GM13977 (cell line): ENCODE data around the gene WDR37.
A peak's percentile ranks its signal among the peaks of the same experiment; 100 is the strongest.
"Not testable (repeated sequence)": the region's sequence is repeated elsewhere in the genome, so short reads cannot be mapped to it uniquely, and the experiment has no call there.

Source experiments
- DNase-seq: peaks from one replicate; pipeline ENCODE4 v3.0.0; 2012; ENCODE audit warnings: low spot score
- CTCF ChIP-seq: IDR thresholded peaks from 2 replicates; pipeline ENCODE4 v1.5.1; 2012; ENCODE audit warnings: mild to moderate bottlenecking, control low read depth; ENCODE audit not compliant: insufficient read depth; ENCODE audit errors: extremely low read depth, missing control alignments
- in situ Hi-C: fragments of 300-500 bp; cut with MboI; formaldehyde crosslinking; loops from one replicate; pipeline ENCODE4 v1.12.0; 2022; ENCODE audit warnings: low sequenced_read_pairs, low pct_unique_long_range_greater_than_20kb, mixed read lengths, inconsistent platforms; ENCODE audit not compliant: unreplicated experiment

WDR37 gene

GRCh38 chr10:1056326-1057105 lies at the start of gene WDR37:
TSS of gene WDR37 (plus strand) at chr10:1056385. CDS start at chr10:1072156, 15,771 bp downstream.
- peak; percentile 97 for DNase-seq
- in situ Hi-C loops, result no loop called here
- no peak for TF ChIP-seq CTCF

DNA sequence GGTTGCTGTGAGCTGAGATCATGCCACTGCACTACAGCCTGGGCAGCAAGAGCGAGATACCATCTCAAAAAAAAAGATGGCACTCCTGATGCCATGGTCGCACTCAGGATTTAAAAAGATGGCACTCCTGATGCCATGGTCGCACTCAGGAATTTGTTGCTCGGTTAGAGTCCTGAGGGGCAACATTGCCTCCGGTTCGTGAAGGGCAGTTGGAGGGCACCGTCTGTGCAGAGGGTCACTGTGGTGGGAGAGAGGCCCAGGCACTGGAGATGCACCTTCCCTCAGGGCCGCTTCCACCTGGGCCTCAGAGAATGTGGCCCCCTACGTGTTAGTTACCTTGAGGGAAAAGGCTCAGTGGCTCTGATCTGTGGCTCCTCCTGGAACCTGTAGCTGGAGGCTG lies 49.6 kb upstream of the WDR37 start:
- DNase-seq, result no peak
- in situ Hi-C loops, result no loop called here
- no peak for TF ChIP-seq CTCF

DNA sequence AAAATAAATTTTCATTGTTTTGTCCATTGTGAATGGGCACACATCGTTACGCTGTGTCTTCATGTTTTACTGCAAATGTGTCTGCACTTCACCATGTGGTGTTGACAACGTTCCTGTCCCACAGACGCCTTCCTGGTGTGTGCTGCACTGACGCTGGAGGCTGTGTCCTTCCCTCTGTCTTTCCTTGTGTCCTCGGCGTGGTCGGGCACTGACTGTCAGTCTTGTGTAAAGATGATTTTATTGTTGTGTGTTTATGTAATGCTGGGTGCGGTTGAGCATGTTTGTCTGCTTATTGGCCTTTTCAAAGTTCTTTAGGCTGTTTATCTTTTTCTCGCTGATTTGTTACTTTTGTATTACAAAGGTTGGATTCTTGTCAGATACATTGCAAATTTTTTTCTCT lies 48.6 kb upstream of the WDR37 start:
- no peak for DNase-seq
- in situ Hi-C loops, result no loop called here
- TF ChIP-seq CTCF, result no peak

- no peak for DNase-seq
- in situ Hi-C loops, result no loop called here
- no peak for TF ChIP-seq CTCF
Measured at GRCh38 chr10:1009071-1009494, 47.1 kb upstream of the WDR37 start.

GRCh38 chr10:1009947-1010346 lies 46.2 kb upstream of the WDR37 start:
- DNase-seq, in situ Hi-C loops: not testable (repeated sequence)

DNA sequence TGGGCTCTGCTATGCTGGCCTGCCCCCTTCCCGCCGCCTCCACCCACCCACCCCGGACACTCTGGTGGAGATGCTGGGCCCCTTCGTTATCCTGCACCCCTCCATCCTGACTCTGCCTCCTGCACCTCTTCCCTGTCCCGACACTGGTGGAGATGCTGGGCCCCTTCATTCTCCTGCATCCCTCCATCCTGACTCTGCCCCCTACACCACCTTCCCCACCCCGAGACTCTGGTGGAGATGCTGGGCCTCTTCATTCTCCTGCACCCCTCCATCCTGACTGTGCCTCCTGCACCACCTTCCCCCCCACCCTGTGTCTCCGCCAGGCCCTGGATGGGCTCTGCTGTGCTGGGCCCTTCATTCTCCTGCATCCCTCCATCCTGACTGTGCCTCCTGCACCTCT lies 45.5 kb upstream of the WDR37 start:
- no peak for DNase-seq
- in situ Hi-C loops, result no loop called here
- TF ChIP-seq CTCF, result no peak

GRCh38 chr10:1011696-1012095 lies 44.5 kb upstream of the WDR37 start:
- DNase-seq, result no peak
- no peak for TF ChIP-seq CTCF
- in situ Hi-C loops, result no loop called here
